HepG2 (cell line): Measurements from ENCODE around the gene HLF. TPM values are rescaled to one million over a fixed set of nuclear protein-coding genes. Genes with fewer than 3 reads are reported as not detected.

Experiments
- CREM ChIP-seq, 2 experiments: sonication (generic) in 1 of 2; formaldehyde crosslinking in 1 of 2; IDR thresholded peaks; 2 replicates each; pipeline versions ENCODE4 v1.4.0 to v1.6.1; 2016 to 2020; ENCODE audit warnings: antibody characterized with exemption in 1 of 2, mild to moderate bottlenecking in 1 of 2, missing genetic modification reagents in 1 of 2
- CTCF ChIP-seq: sonication (generic); formaldehyde crosslinking; IDR thresholded peaks from 2 replicates; pipeline ENCODE4 v1.5.0; 2020; ENCODE audit warnings: mild to moderate bottlenecking, missing genetic modification reagents, moderate library complexity
- DZIP1 ChIP-seq: sonication (generic); formaldehyde crosslinking; IDR thresholded peaks from 2 replicates; pipeline ENCODE4 v1.5.0; 2020; ENCODE audit warnings: mild to moderate bottlenecking, missing genetic modification reagents
- HDAC2 ChIP-seq: sonication (generic); formaldehyde crosslinking; IDR thresholded peaks from 2 replicates; pipeline ENCODE4 v1.4.0; 2020; ENCODE audit warnings: missing genetic modification reagents
- HOXD1 ChIP-seq: sonication (generic); formaldehyde crosslinking; IDR thresholded peaks from 2 replicates; pipeline ENCODE4 v1.5.0; 2020; ENCODE audit warnings: missing genetic modification reagents
- KLF16 ChIP-seq, 2 experiments: sonication (generic) in 1 of 2; formaldehyde crosslinking in 1 of 2; IDR thresholded peaks; 2 replicates each; pipeline versions ENCODE4 v1.6.1 to v1.8.0; 2016 to 2023; ENCODE audit warnings: missing genetic modification reagents in 2 of 2, missing compliant biosample characterization in 1 of 2
- MLLT10 ChIP-seq: sonication (generic); formaldehyde crosslinking; IDR thresholded peaks from 2 replicates; pipeline ENCODE4 v1.4.0; 2020; ENCODE audit warnings: missing genetic modification reagents
- MXD3 ChIP-seq: IDR thresholded peaks from 2 replicates; pipeline ENCODE4 v1.6.1; 2016; ENCODE audit warnings: mild to moderate bottlenecking, missing biosample characterization, missing genetic modification reagents
- NRL ChIP-seq: sonication (generic); formaldehyde crosslinking; IDR thresholded peaks from 2 replicates; pipeline ENCODE4 v1.5.0; 2020; ENCODE audit warnings: missing genetic modification reagents, mild to moderate bottlenecking, moderate library complexity, borderline replicate concordance
- PHF21A ChIP-seq: sonication (generic); formaldehyde crosslinking; IDR thresholded peaks from 2 replicates; pipeline ENCODE4 v1.5.0; 2020; ENCODE audit warnings: mild to moderate bottlenecking, missing genetic modification reagents
- POLR2AphosphoS5 ChIP-seq: IDR thresholded peaks from 2 replicates; pipeline ENCODE4 v1.6.1; 2012; ENCODE audit warnings: low read depth, low read length
- RBM39 ChIP-seq: fragments of 200-400 bp; formaldehyde crosslinking; IDR thresholded peaks from one replicate; pipeline ENCODE4 v1.6.1; 2018; ENCODE audit warnings: antibody characterized with exemption, mild to moderate bottlenecking, low read depth, low read length; ENCODE audit not compliant: poor library complexity, severe bottlenecking
- RCOR2 ChIP-seq: IDR thresholded peaks from 2 replicates; pipeline ENCODE4 v1.6.1; 2016; ENCODE audit warnings: missing biosample characterization, missing genetic modification reagents
- ZFX ChIP-seq: sonication (generic); formaldehyde crosslinking; IDR thresholded peaks from 2 replicates; pipeline ENCODE4 v1.4.0; 2020; ENCODE audit warnings: mild to moderate bottlenecking, low read depth, missing genetic modification reagents, moderate library complexity
- ZNF225 ChIP-seq: sonication (generic); formaldehyde crosslinking; IDR thresholded peaks from 2 replicates; pipeline ENCODE4 v1.4.0; 2020; ENCODE audit warnings: mild to moderate bottlenecking, missing genetic modification reagents
- ZNF362 ChIP-seq: sonication (generic); formaldehyde crosslinking; IDR thresholded peaks from 2 replicates; pipeline ENCODE4 v1.4.0; 2020; ENCODE audit warnings: missing genetic modification reagents, mild to moderate bottlenecking, borderline replicate concordance
- ZNF607 ChIP-seq: sonication (generic); formaldehyde crosslinking; IDR thresholded peaks from 2 replicates; pipeline ENCODE4 v1.5.1; 2020; ENCODE audit warnings: missing genetic modification reagents, mild to moderate bottlenecking, borderline replicate concordance
- ZNF703 ChIP-seq: sonication (generic); formaldehyde crosslinking; IDR thresholded peaks from 2 replicates; pipeline ENCODE4 v1.5.1; 2020; ENCODE audit warnings: missing genetic modification reagents, mild to moderate bottlenecking, moderate library complexity, borderline replicate concordance
- ZNF737 ChIP-seq: sonication (generic); formaldehyde crosslinking; IDR thresholded peaks from 2 replicates; pipeline ENCODE4 v1.5.0; 2020; ENCODE audit warnings: missing genetic modification reagents, mild to moderate bottlenecking, borderline replicate concordance
- ZSCAN25 ChIP-seq: sonication (generic); formaldehyde crosslinking; IDR thresholded peaks from 2 replicates; pipeline ENCODE4 v1.8.0; 2022; ENCODE audit warnings: mild to moderate bottlenecking, missing genetic modification reagents
- polyA plus RNA-seq, 8 experiments: library from polyadenylated mRNA; depleted of rRNA in 3 of 8; stranded (reverse) in 7 of 8; unstranded in 1 of 8; fragments of >200 nt; fragmentation: Illumina TruSeq in 4 of 8; extraction: Trizol in 4 of 8; gene quantifications; 2 replicates each; pipeline versions ENCODE4 v1.2.1 to v1.2.3, GENCODE V29; 2011 to 2016; ENCODE audit warnings: low read depth in 4 of 8, missing spikeins in 1 of 8, mixed read lengths in 1 of 8; ENCODE audit not compliant: insufficient read depth in 1 of 8
- total RNA-seq, 5 experiments: library from RNA; depleted of rRNA; stranded (reverse); fragments of >200 nt; fragmentation: Illumina TruSeq; extraction: Trizol; gene quantifications; 2 replicates each; pipeline ENCODE4 v1.2.3, GENCODE V29; 2016; ENCODE audit warnings: low read depth in 1 of 5

Gene HLF
- total and polyA plus RNA-seq, 2 of the 13 experiments (the other 11 are each of a cell fraction or from before 2014, with no cell fraction given): 202 to 346 TPM

- TF ChIP-seq DZIP1 (CRISPR knock-in tag) (no peak), ZFX (peak; percentile 68), ZNF607 (CRISPR knock-in tag) (peak; percentile 52), CTCF (CRISPR knock-in tag) (no peak), KLF16 (CRISPR knock-in tag; IDR thresholded peaks at IDR 0.05) (peak in 1 of 2 experiments; percentile 97; a peak in 2 of 4 replicates), RBM39 (peak; percentile 50), RCOR2 (peak; percentile 92), NRL (no peak; the same call in 1 of the 2 replicates), PHF21A (CRISPR knock-in tag) (peak; percentile 99), POLR2AphosphoS5 (peak; percentile 48), ZNF703 (CRISPR knock-in tag) (peak; percentile 90), MLLT10 (peak; percentile 57; the same call in 1 of the 2 replicates), MXD3 (CRISPR knock-in tag) (no peak; the same call in 1 of the 2 replicates), ZNF737 (CRISPR knock-in tag) (peak; percentile 73; the same call in 1 of the 2 replicates), CREM (IDR thresholded peaks at IDR 0.05) (peak; percentile 99), CREM (CRISPR knock-in tag; IDR thresholded peaks at IDR 0.05) (no peak), ZNF362 (CRISPR knock-in tag) (peak; percentile 52; the same call in 1 of the 2 replicates), HDAC2 (CRISPR knock-in tag) (peak; percentile 93), ZSCAN25 (peak; percentile 97), HOXD1 (CRISPR knock-in tag) (peak; percentile 78), ZNF225 (no peak)
Observed at GRCh38 chr17:55285340-55286301, 20.9 kb downstream of the HLF start (continued).
